ENCODE results near the gene TMPO.
"Not testable (repeated sequence)": the region's sequence is repeated elsewhere in the genome, so short reads cannot be mapped to it uniquely, and the experiment has no call there.

Gene TMPO

GRCh38 chr12:98511806-98512205 is 3.6 kb upstream of the TMPO start:
- DNase-seq, result not testable (repeated sequence)

DNA sequence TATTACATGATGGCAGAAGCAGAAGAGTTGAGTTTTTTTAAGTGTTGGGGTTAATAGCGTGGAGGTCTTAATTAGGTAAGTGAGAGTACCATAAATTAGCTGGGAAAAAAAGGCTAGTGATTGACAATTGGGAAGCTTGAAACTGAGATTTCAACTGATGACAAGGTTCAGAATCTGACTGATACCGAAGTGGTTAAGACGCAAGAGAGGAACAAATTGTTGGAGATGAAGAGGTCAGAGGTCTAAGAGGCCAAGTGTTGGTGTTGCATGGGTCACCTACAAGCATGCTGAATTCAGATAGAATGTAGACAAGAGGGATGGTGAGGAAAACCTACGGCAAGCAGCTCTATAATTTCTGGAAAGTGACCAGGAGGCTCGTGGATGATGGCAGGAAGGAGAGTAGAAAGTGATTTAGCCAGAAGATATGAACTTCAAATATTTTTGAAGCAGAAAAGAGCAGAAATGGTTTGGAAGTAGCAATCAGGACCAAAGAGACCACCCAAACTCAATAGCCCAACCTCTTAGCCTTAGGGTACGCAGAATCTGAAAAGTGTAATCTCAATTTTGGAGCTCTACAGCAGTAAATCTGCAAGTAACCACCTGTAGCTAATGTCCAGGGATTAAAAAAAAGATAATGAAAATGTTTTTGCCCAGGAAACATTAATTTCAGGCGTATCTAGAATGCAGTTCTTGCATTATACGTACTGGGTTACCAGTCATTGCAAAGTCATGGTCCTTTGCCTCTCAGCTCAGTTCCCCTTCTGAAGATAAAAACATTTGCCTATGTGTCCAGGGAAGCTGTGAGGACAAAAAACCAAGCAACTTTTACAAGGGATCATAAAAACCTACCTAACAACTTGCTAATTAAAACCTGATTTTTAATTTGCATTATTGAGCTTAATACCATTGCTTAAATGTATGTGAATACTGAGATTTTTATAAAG is 1.7 kb upstream of the TMPO start:
- DNase-seq, result no peak

GRCh38 chr12:98514982-98515286 is 456 bp upstream of the TMPO start:
- no peak for DNase-seq

- peak; percentile 88 for DNase-seq
These were observed 902 bp downstream of the TMPO start for GRCh38 chr12:98516111-98516873.

GRCh38 chr12:98519257-98519907 is 4.0 kb downstream of the TMPO start:
- DNase-seq, result no peak

- no peak for DNase-seq
These were observed 14.7 kb downstream of the TMPO start for GRCh38 chr12:98530068-98530467.

DNA sequence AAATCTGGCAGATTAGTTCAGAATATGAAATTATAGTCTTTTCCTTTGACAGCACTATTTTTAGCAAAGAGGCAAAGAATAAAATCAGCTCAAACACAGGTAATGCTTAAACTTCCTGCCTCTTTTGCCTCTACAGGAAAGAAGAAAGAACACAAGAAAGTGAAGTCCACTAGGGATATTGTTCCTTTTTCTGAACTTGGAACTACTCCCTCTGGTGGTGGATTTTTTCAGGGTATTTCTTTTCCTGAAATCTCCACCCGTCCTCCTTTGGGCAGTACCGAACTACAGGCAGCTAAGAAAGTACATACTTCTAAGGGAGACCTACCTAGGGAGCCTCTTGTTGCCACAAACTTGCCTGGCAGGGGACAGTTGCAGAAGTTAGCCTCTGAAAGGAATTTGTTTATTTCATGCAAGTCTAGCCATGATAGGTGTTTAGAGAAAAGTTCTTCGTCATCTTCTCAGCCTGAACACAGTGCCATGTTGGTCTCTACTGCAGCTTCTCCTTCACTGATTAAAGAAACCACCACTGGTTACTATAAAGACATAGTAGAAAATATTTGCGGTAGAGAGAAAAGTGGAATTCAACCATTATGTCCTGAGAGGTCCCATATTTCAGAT is 17.4 kb downstream of the TMPO start:
- DNase-seq, result peak; percentile 59

DNA sequence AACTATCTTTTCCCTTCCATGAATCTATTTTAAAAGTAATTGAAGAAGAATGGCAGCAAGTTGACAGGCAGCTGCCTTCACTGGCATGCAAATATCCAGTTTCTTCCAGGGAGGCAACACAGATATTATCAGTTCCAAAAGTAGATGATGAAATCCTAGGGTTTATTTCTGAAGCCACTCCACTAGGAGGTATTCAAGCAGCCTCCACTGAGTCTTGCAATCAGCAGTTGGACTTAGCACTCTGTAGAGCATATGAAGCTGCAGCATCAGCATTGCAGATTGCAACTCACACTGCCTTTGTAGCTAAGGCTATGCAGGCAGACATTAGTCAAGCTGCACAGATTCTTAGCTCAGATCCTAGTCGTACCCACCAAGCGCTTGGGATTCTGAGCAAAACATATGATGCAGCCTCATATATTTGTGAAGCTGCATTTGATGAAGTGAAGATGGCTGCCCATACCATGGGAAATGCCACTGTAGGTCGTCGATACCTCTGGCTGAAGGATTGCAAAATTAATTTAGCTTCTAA is 18.4 kb downstream of the TMPO start:
- DNase-seq, result peak; percentile 77

DNA sequence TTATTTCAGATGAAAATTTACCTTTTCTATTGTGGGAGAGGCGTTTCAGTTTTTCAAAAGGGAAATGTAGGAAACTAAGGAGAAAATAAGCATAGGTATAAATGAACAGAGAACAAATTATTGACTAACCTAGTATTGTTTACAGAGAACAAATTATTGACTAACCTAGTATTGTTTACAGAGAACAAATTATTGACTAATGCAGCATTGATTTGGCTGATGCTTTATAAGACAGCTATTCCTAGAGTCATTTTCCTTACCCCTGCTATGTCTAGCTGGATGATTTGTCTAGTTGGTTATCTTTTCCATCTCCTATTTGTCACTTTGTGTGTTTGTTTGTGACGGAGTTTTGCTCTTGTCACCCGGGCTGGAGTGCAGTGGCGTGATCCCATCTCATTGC is 22.6 kb downstream of the TMPO start:
- DNase-seq, result no peak

DNA sequence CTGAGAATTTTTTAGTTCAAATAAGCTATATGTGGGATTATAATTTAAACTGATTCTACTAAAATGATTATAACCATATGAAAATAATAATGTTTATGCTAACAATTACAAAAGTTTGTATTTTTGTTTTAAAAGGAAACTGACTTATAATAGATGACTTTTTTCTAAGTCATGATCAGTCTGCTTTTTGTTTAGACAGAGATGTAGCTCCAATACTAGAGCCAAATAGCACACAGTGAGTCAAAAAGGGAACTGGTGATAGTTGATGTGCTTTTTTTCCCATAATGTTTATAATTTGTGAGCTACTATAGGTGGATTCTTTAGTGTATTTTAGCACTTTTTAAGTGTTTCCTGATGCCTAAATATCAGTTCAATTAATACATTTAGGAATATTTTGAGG is 28.3 kb downstream of the TMPO start:
- no peak for DNase-seq

DNA sequence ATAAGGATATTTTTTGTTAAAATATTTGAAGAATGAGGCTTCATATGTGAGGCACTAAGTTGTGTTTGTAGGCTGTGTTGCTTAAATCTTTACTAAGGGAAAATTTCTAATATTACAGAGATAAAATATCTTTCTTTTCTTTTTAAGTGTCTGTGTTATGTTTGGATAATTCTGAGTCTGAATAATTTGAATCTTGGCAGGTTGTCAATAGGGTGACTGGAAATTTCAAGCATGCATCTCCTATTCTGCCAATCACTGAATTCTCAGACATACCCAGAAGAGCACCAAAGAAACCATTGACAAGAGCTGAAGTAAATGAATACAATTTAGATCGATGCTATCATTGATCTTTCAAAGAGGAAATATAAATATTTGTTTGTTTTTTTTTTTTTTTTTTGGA is 29.4 kb downstream of the TMPO start:
- DNase-seq, result peak; percentile 41

- DNase-seq, result no peak
These were observed 34.2 kb downstream of the TMPO start for GRCh38 chr12:98549371-98550110.

GRCh38 chr12:98551787-98552186 is 36.4 kb downstream of the TMPO start:
- no peak for DNase-seq

GRCh38 chr12:98558097-98558496 is 42.7 kb downstream of the TMPO start:
- not testable (repeated sequence) for DNase-seq

DNA sequence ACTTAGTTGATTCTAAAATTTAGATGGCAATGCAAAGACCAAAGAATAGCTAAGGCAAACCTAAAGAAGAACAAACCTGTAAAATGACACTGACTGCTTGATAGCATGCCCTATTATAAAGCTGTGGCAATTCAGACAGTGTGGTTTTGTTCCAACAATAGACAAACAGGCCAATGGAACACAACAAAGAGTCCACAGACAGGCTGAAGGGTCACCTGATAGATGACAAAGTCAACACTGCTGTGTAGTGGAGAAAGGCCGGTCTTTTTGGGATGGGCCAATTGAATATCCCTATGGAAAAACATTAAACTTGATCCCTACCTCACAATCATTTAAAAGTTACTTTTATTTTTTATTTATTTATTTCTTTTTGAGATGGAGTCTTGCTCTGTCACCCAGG is 44.3 kb downstream of the TMPO start:
- no peak for DNase-seq

DNA sequence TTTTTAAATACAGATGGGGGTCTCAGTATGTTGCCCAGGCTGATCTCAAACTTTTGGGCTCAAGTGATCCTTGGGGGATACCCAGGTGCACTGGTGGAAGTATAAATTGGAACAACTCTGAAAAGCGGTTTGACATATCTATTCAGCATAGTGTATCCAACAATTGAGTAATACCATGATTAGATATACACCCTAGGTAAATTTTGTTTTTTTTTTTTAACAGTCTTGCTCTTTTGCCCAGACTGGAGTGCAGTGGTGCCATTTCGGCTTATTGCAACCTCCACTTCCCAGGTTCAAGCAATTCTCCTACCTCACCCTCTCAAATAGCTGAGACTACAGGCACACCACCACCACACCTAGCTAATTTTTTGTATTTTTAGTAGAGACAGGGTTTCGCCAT is 46.5 kb downstream of the TMPO start:
- no peak for DNase-seq

DNA sequence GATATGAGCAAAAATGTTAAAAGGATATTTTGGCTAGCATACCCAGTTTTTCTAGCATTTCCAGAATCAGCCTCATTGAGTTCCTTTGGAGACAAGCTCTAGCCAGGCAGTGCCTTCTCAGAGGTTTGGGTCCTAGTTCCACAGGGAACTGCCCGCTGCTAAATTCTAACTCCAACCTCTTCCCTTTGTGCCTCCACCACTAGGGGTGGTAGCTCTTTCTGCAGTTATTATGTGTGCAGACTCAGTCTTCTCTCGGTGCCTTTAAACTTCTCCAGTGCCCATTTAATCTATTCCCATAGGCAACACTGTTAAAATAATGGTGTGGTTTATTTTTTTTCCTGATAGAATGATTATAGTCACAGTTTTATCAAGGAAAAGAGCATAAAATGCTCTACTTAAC is 56.6 kb downstream of the TMPO start:
- no peak for DNase-seq

DNA sequence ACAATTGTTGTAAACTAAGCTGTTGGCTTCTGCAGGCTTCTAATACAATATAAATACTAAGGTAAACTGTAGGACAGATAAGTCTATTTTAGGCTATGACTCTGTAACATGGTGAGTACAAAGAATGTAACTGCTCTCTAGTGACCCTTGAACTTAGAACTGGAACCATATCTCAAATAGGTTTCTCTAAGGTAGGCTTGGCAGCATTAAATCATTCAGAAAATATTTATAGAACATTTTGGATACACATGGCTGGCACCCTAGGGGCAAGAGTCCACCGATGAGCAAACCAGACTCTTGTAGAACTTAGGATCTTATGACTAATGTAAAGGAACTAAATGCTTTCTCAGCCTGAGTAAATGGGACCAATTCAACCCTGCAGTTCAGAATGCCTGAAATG is 58.7 kb downstream of the TMPO start:
- DNase-seq, result no peak

GRCh38 chr12:98575013-98575412 is 59.6 kb downstream of the TMPO start:
- DNase-seq, result no peak

DNA sequence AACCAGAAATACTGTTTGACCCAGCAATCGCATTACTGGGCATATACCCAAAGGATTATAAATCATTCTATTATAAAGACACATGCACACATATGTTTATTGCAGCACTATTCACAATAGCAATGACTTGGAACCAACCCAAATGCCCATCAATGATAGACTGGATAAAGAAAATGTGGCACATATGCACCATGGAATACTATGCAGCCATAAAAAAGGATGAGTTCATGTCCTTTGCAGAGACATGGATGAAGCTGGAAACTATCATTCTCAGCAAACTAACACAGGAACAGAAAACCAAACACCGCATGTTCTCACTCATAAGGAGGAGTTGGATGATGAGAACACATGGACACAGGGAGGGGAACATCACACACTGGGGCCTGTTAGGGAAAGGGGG is 61.4 kb downstream of the TMPO start:
- not testable (repeated sequence) for DNase-seq

DNA sequence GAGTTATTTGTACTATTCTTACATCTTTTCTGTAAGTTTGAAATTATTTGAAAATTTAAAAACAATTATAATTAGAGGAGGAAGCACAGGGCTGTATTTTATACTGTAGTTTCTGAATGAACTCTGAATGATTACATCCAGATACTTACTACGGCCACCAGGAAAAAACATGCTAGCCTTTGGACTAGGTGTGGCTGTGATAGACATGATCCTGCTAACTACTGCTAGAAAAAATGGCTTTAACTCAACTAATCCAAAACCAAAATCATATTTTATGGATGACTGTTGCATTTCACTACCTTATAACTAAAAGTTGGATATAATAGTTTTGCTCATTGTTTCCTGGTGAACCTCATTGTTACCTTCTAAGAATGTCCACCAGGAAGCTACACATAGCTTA is 63.0 kb downstream of the TMPO start:
- no peak for DNase-seq

DNA sequence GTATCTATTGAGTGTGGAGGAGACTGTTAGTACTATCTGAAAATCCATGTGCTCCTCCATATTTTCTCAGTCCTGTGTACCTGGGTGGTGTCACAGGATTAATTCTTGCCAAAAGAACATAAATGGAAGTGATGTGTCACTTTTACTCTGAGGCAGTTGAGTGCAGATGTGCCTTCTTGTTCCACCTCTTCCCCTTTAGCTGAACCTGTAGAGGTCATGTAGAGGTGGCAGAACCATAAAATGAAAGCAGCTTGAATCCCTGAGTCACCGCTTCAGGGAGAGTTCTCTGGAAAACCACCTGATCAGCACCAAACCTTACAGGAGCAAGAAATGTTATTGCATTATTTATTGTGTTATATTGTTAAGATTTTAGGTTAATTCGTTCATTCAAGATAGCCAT is 63.4 kb downstream of the TMPO start:
- no peak for DNase-seq

All from fibroblast of skin of abdomen (primary cell).